GM18505 (cell line): Measurements from ENCODE around the gene PITPNM1.

Source experiments
- ATAC-seq: cut with Tn5 transposase; IDR thresholded peaks from one replicate; pipeline ENCODE4 v1.9.1; 2021; ENCODE audit not compliant: unreplicated experiment
- POLR2A ChIP-seq: IDR thresholded peaks from 4 replicates; pipeline ENCODE4 v1.6.1; 2011; ENCODE audit warnings: borderline replicate concordance; ENCODE audit not compliant: insufficient read depth, insufficient read length; ENCODE audit errors: extremely low read depth

Gene PITPNM1

DNA sequence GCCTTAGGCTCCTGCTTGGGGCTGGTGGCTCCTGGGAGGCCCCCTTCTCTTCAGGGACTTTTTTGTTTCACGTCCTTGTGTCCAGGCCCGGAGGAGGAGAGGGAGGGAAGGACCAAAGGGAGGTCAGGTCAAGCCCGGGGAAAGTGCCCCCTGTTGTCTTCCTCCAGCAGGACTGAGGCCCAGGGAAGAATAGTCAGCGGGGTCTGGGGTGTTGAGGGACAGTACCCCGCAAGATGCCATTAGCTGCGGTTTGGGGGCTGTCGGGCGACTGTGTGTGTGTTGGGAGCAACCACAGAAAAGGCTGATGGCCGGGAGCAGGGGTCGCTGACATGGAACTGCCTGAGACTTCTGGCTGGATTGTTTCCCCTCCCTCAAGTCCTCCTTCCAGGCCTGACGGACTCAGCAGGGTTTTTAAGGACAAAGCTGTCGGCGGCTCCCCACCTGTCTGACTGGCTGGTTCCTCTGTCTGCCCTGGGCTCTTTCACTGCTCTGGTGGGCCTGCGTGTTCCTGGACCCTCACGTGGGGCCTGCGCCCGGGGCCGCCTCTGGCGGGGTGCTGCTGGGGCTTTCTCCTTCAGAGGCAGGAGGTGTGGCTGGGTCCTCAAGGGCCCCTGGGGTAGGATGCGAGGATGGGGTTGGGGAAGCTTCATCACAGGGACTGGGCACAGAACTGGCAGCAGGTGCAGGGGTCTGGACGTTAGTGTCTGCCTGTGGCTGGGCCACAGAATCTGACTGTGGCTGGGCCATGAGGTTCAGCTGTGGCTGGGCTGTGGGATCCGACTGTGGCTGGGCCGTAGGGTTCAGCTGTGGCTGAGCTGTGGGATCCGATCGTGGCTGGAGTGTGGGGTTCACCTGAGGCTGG is 54.1 kb downstream of the PITPNM1 start:
- no peak for ATAC-seq
- no peak for TF ChIP-seq POLR2A

- no peak for TF ChIP-seq POLR2A
- ATAC-seq: no peak
These were observed 55.9 kb downstream of the PITPNM1 start for GRCh38 chr11:67449116-67449844.

- ATAC-seq: no peak
- TF ChIP-seq POLR2A: no peak
These were observed 56.9 kb downstream of the PITPNM1 start for GRCh38 chr11:67448220-67448609.

GRCh38 chr11:67445515-67445914 is 59.6 kb downstream of the PITPNM1 start:
- ATAC-seq: no peak
- TF ChIP-seq POLR2A: no peak

DNA sequence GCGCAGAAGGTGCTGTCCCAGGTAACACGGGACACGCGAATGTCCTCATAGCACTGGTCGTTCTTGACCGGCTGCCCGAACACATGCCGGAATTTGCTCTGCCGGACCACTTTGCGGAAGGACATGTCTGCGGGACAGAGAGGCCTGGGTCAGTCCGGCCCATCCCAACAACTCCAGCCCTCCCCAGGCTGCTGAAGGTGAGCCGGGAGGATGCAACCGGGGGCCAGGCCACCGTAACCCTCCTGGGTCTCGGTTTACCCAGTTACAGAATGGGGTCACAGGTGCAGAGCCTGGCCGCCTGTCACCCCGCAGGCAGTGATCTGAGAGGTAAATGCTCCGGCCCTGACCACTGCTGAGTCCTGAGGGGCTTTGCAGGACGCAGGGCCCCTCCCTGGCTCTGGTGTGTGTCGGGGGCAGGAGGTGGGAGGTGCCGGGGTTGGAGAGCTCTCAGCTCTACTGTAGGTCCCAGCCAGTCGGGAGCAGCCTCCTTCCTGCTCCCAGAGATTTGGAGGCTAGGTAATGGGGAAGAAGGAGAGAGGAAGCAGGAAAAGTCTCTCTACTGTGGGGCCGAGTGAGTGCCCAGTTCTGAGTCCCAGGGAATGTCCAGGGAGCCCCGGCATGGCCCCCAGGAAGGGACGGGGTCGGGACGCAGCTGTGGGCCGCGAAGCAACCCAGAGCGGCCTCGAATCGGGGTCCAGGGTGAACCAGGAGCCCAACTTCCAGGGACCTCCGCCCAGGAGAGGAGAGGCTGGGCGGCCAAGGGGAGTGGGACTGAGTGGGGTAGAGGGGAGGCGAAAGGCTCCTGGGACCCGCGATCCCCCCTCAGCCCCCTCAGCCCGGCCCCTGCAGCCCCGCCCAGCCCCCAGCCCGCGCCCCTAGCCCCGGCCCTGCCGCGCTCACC is 62.4 kb downstream of the PITPNM1 start:
- ATAC-seq: no peak
- TF ChIP-seq POLR2A: peak; percentile 10
